Measurements from ENCODE around the gene MED6.

DNA sequence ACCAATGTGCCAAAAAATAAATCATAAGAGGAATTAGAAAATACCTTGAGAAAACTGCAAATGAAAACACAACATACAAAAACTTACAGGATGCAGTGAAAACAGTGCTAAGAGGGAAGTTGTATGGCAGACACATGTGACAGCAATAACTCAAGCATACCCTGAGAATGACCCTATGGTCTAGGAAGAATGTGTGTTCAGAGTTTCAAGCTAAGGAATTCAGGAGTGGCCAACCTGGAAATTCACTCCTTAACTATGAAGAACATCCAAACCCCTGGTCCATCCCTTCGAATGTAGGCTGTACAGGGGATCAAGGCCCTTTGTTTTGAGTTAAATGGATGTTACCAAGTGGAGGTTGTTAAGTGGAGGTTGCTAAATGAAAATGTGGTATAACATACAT lies 24.5 kb upstream of the MED6 start:
- TF ChIP-seq, protein P1, sequence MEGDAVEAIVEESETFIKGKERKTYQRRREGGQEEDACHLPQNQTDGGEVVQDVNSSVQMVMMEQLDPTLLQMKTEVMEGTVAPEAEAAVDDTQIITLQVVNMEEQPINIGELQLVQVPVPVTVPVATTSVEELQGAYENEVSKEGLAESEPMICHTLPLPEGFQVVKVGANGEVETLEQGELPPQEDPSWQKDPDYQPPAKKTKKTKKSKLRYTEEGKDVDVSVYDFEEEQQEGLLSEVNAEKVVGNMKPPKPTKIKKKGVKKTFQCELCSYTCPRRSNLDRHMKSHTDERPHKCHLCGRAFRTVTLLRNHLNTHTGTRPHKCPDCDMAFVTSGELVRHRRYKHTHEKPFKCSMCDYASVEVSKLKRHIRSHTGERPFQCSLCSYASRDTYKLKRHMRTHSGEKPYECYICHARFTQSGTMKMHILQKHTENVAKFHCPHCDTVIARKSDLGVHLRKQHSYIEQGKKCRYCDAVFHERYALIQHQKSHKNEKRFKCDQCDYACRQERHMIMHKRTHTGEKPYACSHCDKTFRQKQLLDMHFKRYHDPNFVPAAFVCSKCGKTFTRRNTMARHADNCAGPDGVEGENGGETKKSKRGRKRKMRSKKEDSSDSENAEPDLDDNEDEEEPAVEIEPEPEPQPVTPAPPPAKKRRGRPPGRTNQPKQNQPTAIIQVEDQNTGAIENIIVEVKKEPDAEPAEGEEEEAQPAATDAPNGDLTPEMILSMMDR (IDR thresholded peaks at IDR 0.05) = no peak
- TF ChIP-seq POLR2A (IDR thresholded peaks at IDR 0.05) = no peak

All from esophagus squamous epithelium (tissue), 4 donors.